K562 (cell line): ENCODE measurements around the gene NF1. TPM values are rescaled to one million over a fixed set of nuclear protein-coding genes. Genes with fewer than 3 reads are reported as not detected.

Experiments
- ATAC-seq: fragments of 200-7000 bp; cut with Tn5 transposase; 3 replicates; pipeline ENCODE4 v1.9.1; 2020; ENCODE audit warnings: moderate library complexity
- BruUV-seq: library from RNA; stranded (reverse); fragments of 400-500 nt; replicated peaks from 2 replicates; lab custom pipeline; 2021; lab: Mats Ljungman, UMichigan
- CTCF ChIA-PET: fragments of 300-600 bp; formaldehyde crosslinking; extraction: SDS; loops from one replicate; lab custom pipeline; 2021; ENCODE audit warnings: low intra/inter-chr PET ratio; lab: Yijun Ruan, JAX
- POLR2A ChIA-PET: fragments of 300-600, 350-650 bp; sonication (Branson Sonifier 250); formaldehyde crosslinking; extraction: SDS; loops from one replicate; lab custom pipeline; 2021; ENCODE audit warnings: antibody characterized with exemption, inconsistent platforms; lab: Yijun Ruan, JAX
- DNase-seq, 4 experiments: peaks; one replicate each; pipeline versions ENCODE4 v3.0.0 to v3.0.0-alpha.2; 2011 to 2018; ENCODE audit warnings: low spot score in 3 of 4, mixed read lengths in 3 of 4; ENCODE audit errors: extremely low read depth in 1 of 4
- FAIRE-seq: peaks from 2 replicates; lab custom pipeline; 2011; peaks lifted over from hg19 to GRCh38; lab: Jason Lieb, UNC
- H2AFZ ChIP-seq: 2 replicates; pipeline ENCODE4 v1.6.0; 2011; ENCODE audit warnings: low read depth, low read length, control low read depth, inconsistent platforms
- H3K27ac ChIP-seq: fragments of 200-600 bp; 3 replicates; pipeline ENCODE4 v1.8.0; 2011; ENCODE audit warnings: low read depth, mild to moderate bottlenecking, control low read depth, inconsistent platforms, low read length, moderate library complexity, mixed read lengths; ENCODE audit errors: extremely low read depth
- H3K27me3 ChIP-seq, 2 experiments: fragments of 300-600 bp in 1 of 2; 2 replicates in 1 of 2; 3 replicates in 1 of 2; pipeline versions ENCODE4 v1.6.0 to v1.8.0; 2011; ENCODE audit warnings: inconsistent platforms in 2 of 2, low read length in 2 of 2, mild to moderate bottlenecking in 1 of 2, mixed read lengths in 1 of 2, moderate library complexity in 1 of 2; ENCODE audit not compliant: control insufficient read depth in 2 of 2, insufficient read depth in 2 of 2
- H3K36me3 ChIP-seq: fragments of 300-600 bp; 3 replicates; pipeline ENCODE4 v1.8.0; 2011; ENCODE audit warnings: mild to moderate bottlenecking, low read length, inconsistent platforms; ENCODE audit not compliant: control insufficient read depth, insufficient read depth
- H3K4me1 ChIP-seq, 2 experiments: fragments of 200-600 bp in 1 of 2; replicated peaks in 1 of 2; 2 replicates in 1 of 2; 3 replicates in 1 of 2; pipeline versions ENCODE4 v1.5.1 to v1.8.0; 2011; ENCODE audit warnings: inconsistent platforms in 2 of 2, low read length in 2 of 2, mild to moderate bottlenecking in 1 of 2, mixed read lengths in 1 of 2, moderate library complexity in 1 of 2; ENCODE audit not compliant: control insufficient read depth in 2 of 2, insufficient read depth in 2 of 2
- H3K4me2 ChIP-seq: 2 replicates; pipeline ENCODE4 v1.6.1; 2011; ENCODE audit warnings: low read length, control low read depth, inconsistent platforms, mixed read lengths; ENCODE audit not compliant: insufficient read depth
- H3K4me3 ChIP-seq: fragments of 200-600 bp; sonication (generic), shearing (Covaris generic); 2 replicates; pipeline ENCODE4 v1.5.1; 2016; ENCODE audit warnings: control low read depth, inconsistent platforms
- H3K79me2 ChIP-seq: fragments of 200-600 bp; 3 replicates; pipeline ENCODE4 v1.8.0; 2011; ENCODE audit warnings: low read length, inconsistent platforms; ENCODE audit not compliant: control insufficient read depth, insufficient read depth
- H3K9ac ChIP-seq, 2 experiments: 2 replicates each; pipeline versions ENCODE4 v1.6.0 to v1.6.1; 2011; ENCODE audit warnings: low read depth in 2 of 2, low read length in 2 of 2, control low read depth in 1 of 2, inconsistent platforms in 1 of 2, mild to moderate bottlenecking in 1 of 2, mixed read lengths in 1 of 2; ENCODE audit not compliant: insufficient read depth in 1 of 2
- H3K9me1 ChIP-seq: one replicate; pipeline ENCODE4 v1.6.0; 2011; ENCODE audit warnings: inconsistent platforms, mild to moderate bottlenecking, low read length, moderate library complexity; ENCODE audit not compliant: control insufficient read depth, insufficient read depth
- H3K9me3 ChIP-seq: replicated peaks from 2 replicates; pipeline ENCODE4 v1.5.1; 2011; ENCODE audit warnings: low read depth, low read length, inconsistent platforms; ENCODE audit not compliant: control insufficient read depth, insufficient read depth
- H4K20me1 ChIP-seq: replicated peaks from 2 replicates; pipeline ENCODE4 v1.6.1; 2011; ENCODE audit warnings: low read length, inconsistent platforms, mixed read lengths; ENCODE audit not compliant: control insufficient read depth, insufficient read depth
- ARNT ChIP-seq, 2 experiments: fragments of 450-650 bp; IDR thresholded peaks; 2 replicates each; pipeline ENCODE4 v1.6.1; 2016; ENCODE audit warnings: mild to moderate bottlenecking in 1 of 2
- CSDE1 ChIP-seq, 2 experiments: fragments of 450-650 bp; IDR thresholded peaks; 2 replicates each; pipeline ENCODE4 v1.6.1; 2016; ENCODE audit warnings: mild to moderate bottlenecking in 1 of 2
- NELFE ChIP-seq: IDR thresholded peaks from 2 replicates; pipeline ENCODE4 v1.6.1; 2011; ENCODE audit warnings: mild to moderate bottlenecking; ENCODE audit not compliant: insufficient read depth, insufficient read length
- TAL1 ChIP-seq: fragments of 450-650 bp; IDR thresholded peaks from 2 replicates; pipeline ENCODE4 v1.6.1; 2016; ENCODE audit warnings: mild to moderate bottlenecking
- ZFX ChIP-seq: sonication (generic); formaldehyde crosslinking; IDR thresholded peaks from 2 replicates; pipeline ENCODE4 v1.8.0; 2022; ENCODE audit warnings: mild to moderate bottlenecking, missing genetic modification reagents, moderate library complexity
- ZNF212 ChIP-seq: fragments of 450-650 bp; formaldehyde crosslinking; IDR thresholded peaks from 2 replicates; pipeline ENCODE4 v1.4.0; 2020; ENCODE audit warnings: mild to moderate bottlenecking
- ZNF217 ChIP-seq: sonication (generic); formaldehyde crosslinking; IDR thresholded peaks from 2 replicates; pipeline ENCODE4 v1.8.0; 2022; ENCODE audit warnings: mild to moderate bottlenecking, missing genetic modification reagents
- WGBS: fragments of 100-300 bp; shearing (Covaris generic); methylation state at CpG from one replicate; pipeline ENCODE4 v1.1.6; 2016; ENCODE audit warnings: low coverage, mixed read lengths; ENCODE audit not compliant: insufficient coverage; ENCODE audit errors: missing lambda C conversion rate; 5-methylcytosine and 5-hydroxymethylcytosine counted together
- in situ Hi-C: fragments of 300-500 bp; cut with MboI; formaldehyde crosslinking; loops from 4 replicates; pipeline ENCODE4 v1.15.0; 2018; ENCODE audit warnings: inconsistent platforms, mixed read lengths
- intact Hi-C: fragments of 100-400 bp; cut with micrococcal nuclease; formaldehyde crosslinking; loops from 2 replicates; pipeline ENCODE4 v1.14.2; 2022
- polyA plus RNA-seq, 8 experiments: library from polyadenylated mRNA; depleted of rRNA in 4 of 8; stranded (reverse) in 5 of 8; unstranded in 3 of 8; fragments of >200 nt; fragmentation: Nextera tagmentation in 2 of 8; fragmentation: Illumina TruSeq in 1 of 8; extraction: Ambion mirVana in 2 of 8; extraction: Trizol in 1 of 8; gene quantifications; 2 replicates each; pipeline versions ENCODE4 v1.2.1 to v1.2.3, GENCODE V29; 2011 to 2014; ENCODE audit warnings: inconsistent platforms in 1 of 8, missing spikeins in 1 of 8
- total RNA-seq, 7 experiments: library from RNA; depleted of rRNA in 6 of 7; stranded (reverse); fragments of >200 nt in 6 of 7; fragmentation: Illumina TruSeq in 2 of 7; extraction: Trizol in 2 of 7; gene quantifications; 2 replicates each; pipeline versions ENCODE4 v1.2.1 to v1.2.3, GENCODE V29; 2011 to 2021; ENCODE audit warnings: low replicate concordance in 1 of 7
- TF ChIP-seq, protein P1 (sequence below): sonication (generic); formaldehyde crosslinking; IDR thresholded peaks from 2 replicates; pipeline ENCODE4 v1.8.0; 2023; ENCODE audit warnings: missing genetic modification reagents, mild to moderate bottlenecking, borderline replicate concordance
- TF ChIP-seq, protein P2 (sequence below): IDR thresholded peaks from 2 replicates; pipeline ENCODE4 v1.6.1; 2016; ENCODE audit warnings: missing genetic modification characterization, missing compliant biosample characterization
- TF ChIP-seq, protein P3 (sequence below): fragments of 450-650 bp; IDR thresholded peaks from 2 replicates; pipeline ENCODE4 v1.6.1; 2016

NF1 gene
- total and polyA plus RNA-seq, 9 of the 15 experiments (the other 6 are each of a cell fraction or from before 2014, with no cell fraction given) = 3.4 to 41.9 (median 24.3) TPM

DNA sequence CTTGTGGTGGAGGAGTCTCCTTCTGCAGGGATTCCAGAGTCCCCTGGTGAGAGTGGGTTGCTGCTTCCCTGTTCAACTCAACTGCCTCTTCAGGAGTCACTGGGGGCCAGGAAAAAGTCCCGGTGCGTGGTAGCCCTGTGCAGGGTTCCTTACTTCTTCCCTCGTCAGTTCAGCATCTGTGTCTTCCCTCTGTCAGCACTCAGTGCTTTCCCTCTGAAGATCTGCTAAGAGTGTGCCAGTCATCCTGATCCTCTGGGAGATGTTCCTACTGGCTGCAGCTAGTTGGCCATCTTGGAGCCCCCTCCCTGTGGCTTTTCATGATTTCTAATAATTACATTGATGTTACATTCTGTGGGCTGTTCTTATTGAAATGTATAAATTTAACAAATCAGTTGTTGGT lies 36.5 kb downstream of the NF1 start:
- 91% methylated on average over 3 of the region's 3 CpGs for WGBS
- FAIRE-seq (no peak), DNase-seq (no peak), ATAC-seq (no peak)
- no peak overlapping the region for H3K27ac ChIP-seq
- no peaks in the 10 kb centered on the region; the same call in 1 of the 2 replicates for H4K20me1 ChIP-seq
- no peak overlapping the region for H2AFZ ChIP-seq
- no peaks in the 10 kb centered on the region for H3K27me3 ChIP-seq
- H3K4me3 ChIP-seq = no peak overlapping the region
- CTCF ChIA-PET = no interaction called here
- no peaks in the 10 kb centered on the region for H3K9me3 ChIP-seq
- no TSS peak for BruUV-seq
- H3K4me2 ChIP-seq = no peak overlapping the region
- TF ChIP-seq ARNT (IDR thresholded peaks at IDR 0.05) (no peak), NELFE (no peak), CSDE1 (IDR thresholded peaks at IDR 0.05) (no peak), ZFX (no peak), TAL1 (no peak), ZNF217 (CRISPR knock-in tag) (no peak), ZNF212 (CRISPR knock-in tag) (no peak)
- TF ChIP-seq, protein P1, sequence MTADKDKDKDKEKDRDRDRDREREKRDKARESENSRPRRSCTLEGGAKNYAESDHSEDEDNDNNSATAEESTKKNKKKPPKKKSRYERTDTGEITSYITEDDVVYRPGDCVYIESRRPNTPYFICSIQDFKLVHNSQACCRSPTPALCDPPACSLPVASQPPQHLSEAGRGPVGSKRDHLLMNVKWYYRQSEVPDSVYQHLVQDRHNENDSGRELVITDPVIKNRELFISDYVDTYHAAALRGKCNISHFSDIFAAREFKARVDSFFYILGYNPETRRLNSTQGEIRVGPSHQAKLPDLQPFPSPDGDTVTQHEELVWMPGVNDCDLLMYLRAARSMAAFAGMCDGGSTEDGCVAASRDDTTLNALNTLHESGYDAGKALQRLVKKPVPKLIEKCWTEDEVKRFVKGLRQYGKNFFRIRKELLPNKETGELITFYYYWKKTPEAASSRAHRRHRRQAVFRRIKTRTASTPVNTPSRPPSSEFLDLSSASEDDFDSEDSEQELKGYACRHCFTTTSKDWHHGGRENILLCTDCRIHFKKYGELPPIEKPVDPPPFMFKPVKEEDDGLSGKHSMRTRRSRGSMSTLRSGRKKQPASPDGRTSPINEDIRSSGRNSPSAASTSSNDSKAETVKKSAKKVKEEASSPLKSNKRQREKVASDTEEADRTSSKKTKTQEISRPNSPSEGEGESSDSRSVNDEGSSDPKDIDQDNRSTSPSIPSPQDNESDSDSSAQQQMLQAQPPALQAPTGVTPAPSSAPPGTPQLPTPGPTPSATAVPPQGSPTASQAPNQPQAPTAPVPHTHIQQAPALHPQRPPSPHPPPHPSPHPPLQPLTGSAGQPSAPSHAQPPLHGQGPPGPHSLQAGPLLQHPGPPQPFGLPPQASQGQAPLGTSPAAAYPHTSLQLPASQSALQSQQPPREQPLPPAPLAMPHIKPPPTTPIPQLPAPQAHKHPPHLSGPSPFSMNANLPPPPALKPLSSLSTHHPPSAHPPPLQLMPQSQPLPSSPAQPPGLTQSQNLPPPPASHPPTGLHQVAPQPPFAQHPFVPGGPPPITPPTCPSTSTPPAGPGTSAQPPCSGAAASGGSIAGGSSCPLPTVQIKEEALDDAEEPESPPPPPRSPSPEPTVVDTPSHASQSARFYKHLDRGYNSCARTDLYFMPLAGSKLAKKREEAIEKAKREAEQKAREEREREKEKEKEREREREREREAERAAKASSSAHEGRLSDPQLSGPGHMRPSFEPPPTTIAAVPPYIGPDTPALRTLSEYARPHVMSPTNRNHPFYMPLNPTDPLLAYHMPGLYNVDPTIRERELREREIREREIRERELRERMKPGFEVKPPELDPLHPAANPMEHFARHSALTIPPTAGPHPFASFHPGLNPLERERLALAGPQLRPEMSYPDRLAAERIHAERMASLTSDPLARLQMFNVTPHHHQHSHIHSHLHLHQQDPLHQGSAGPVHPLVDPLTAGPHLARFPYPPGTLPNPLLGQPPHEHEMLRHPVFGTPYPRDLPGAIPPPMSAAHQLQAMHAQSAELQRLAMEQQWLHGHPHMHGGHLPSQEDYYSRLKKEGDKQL (CRISPR knock-in tag) = no peak
- TF ChIP-seq, protein P2, sequence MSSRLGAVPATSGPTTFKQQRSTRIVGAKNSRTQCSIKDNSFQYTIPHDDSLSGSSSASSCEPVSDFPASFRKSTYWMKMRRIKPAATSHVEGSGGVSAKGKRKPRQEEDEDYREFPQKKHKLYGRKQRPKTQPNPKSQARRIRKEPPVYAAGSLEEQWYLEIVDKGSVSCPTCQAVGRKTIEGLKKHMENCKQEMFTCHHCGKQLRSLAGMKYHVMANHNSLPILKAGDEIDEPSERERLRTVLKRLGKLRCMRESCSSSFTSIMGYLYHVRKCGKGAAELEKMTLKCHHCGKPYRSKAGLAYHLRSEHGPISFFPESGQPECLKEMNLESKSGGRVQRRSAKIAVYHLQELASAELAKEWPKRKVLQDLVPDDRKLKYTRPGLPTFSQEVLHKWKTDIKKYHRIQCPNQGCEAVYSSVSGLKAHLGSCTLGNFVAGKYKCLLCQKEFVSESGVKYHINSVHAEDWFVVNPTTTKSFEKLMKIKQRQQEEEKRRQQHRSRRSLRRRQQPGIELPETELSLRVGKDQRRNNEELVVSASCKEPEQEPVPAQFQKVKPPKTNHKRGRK (tag) = no peak
- TF ChIP-seq, protein P3, sequence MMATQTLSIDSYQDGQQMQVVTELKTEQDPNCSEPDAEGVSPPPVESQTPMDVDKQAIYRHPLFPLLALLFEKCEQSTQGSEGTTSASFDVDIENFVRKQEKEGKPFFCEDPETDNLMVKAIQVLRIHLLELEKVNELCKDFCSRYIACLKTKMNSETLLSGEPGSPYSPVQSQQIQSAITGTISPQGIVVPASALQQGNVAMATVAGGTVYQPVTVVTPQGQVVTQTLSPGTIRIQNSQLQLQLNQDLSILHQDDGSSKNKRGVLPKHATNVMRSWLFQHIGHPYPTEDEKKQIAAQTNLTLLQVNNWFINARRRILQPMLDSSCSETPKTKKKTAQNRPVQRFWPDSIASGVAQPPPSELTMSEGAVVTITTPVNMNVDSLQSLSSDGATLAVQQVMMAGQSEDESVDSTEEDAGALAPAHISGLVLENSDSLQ = no peak
- peaks cover 66% of the 10 kb centered on the region for H3K79me2 ChIP-seq
- in situ Hi-C loops (no loop called here), intact Hi-C loops (no loop called here)
- no peaks in the 10 kb centered on the region; the same call in 2 of the 3 replicates for H3K36me3 ChIP-seq
- POLR2A ChIA-PET = interaction anchor here (0.6 to 0.7 kb wide), 3 partner anchors 37 to 252 kb away, joined by 3 read pairs; no protein-coding TSS in a partner anchor
- H3K4me1 ChIP-seq = peaks cover 0 to 10% of the 10 kb centered on the region in 2 experiments; a peak in 2 of 5 replicates
- no peaks in the 10 kb centered on the region for H3K9me1 ChIP-seq
- peak overlapping the region in 1 of 2 experiments; percentile 45; a peak in 1 of 4 replicates for H3K9ac ChIP-seq
